Testis (tissue), 3 donors: ENCODE data around the gene PLRG1. TPM values are rescaled to one million over a fixed set of nuclear protein-coding genes. Genes with fewer than 3 reads are reported as not detected.

Experiments used
- DNase-seq: peaks from one replicate; pipeline ENCODE4 v3.0.0-alpha.2; 2019
- H3K27ac ChIP-seq, 2 donors: fragments of 200-600 bp; sonication (generic); one replicate each; pipeline ENCODE4 v1.5.1; 2019
- H3K27me3 ChIP-seq: fragments of 200-600 bp; sonication (generic); one replicate; pipeline ENCODE4 v1.5.1; 2019
- H3K36me3 ChIP-seq: fragments of 200-600 bp; sonication (generic); one replicate; pipeline ENCODE4 v1.5.1; 2017; ENCODE audit warnings: low read depth; ENCODE audit errors: missing control alignments
- H3K4me1 ChIP-seq: fragments of 200-600 bp; sonication (generic); one replicate; pipeline ENCODE4 v1.5.1; 2019
- H3K4me3 ChIP-seq, 2 donors: fragments of 200-600 bp; sonication (generic); one replicate each; pipeline ENCODE4 v1.5.1; 2017 to 2019
- H3K9me3 ChIP-seq: fragments of 200-600 bp; sonication (generic); one replicate; pipeline ENCODE4 v1.5.1; 2017
- CTCF ChIP-seq, 3 experiments: fragments of 450-650 bp in 2 of 3; fragments of 200-600 bp in 1 of 3; sonication (generic) in 1 of 3; IDR thresholded peaks; one replicate each; pipeline ENCODE4 v1.5.1; 2016 to 2019; ENCODE audit warnings: antibody characterized with exemption in 3 of 3, mild to moderate bottlenecking in 2 of 3, moderate library complexity in 1 of 3
- POLR2A ChIP-seq: fragments of 450-650 bp; IDR thresholded peaks from one replicate; pipeline ENCODE4 v1.6.1; 2017; ENCODE audit warnings: antibody characterized with exemption, mild to moderate bottlenecking, moderate library complexity
- WGBS, 2 donors: methylation state at CpG; one replicate each; pipeline ENCODE4 v1.1.5; 2018; 5-methylcytosine and 5-hydroxymethylcytosine counted together
- intact Hi-C: fragments of 100-400 bp; cut with DNase I; formaldehyde crosslinking; loops from one replicate; pipeline ENCODE4 v1.15.1; 2023; ENCODE audit warnings: low total_unique reads
- polyA plus RNA-seq: library from polyadenylated mRNA; stranded (reverse); fragments of 350-450 nt; fragmentation: Illumina TruSeq; extraction: RNeasy Lipid Tissue Mini Kit (QIAGEN cat#74804); gene quantifications from one replicate; pipeline ENCODE4 v1.2.3, GENCODE V29; 2014; ENCODE audit warnings: low read depth, low replicate concordance; ENCODE audit not compliant: insufficient read depth
- small RNA-seq, 2 donors: library from RNA; depleted of rRNA; stranded (forward); fragments of <200 nt; gene quantifications; one replicate each; pipeline ENCODE3, GENCODE V24; 2016
- total RNA-seq, 2 donors: library from RNA; depleted of rRNA; stranded (reverse); fragments of >200 nt; gene quantifications; one replicate each; pipeline ENCODE4 v1.2.3, GENCODE V29; 2016

Gene PLRG1
- total and polyA plus RNA-seq, 3 donors from 2014 or later, result 35.3 to 46.3 (median 45.8) TPM

GRCh38 chr4:154489558-154490233, 60.5 kb downstream of the PLRG1 start:
- H3K27me3 ChIP-seq, result no peaks in the 10 kb centered on the region
- TF ChIP-seq CTCF (IDR thresholded peaks at IDR 0.05), result no peak
- TF ChIP-seq POLR2A, result no peak
- H3K27ac ChIP-seq, result no peak overlapping the region
- no peaks in the 10 kb centered on the region for H3K9me3 ChIP-seq
- peaks cover 5% of the 10 kb centered on the region for H3K4me1 ChIP-seq
- no peak for DNase-seq
- intact Hi-C loops, result no loop called here
- peak overlapping the region; percentile 3 to 40 for H3K4me3 ChIP-seq
- 45 to 48% methylated on average over 13 to 49 of the region's 56 CpGs for WGBS, 2 donors
- no peaks in the 10 kb centered on the region for H3K36me3 ChIP-seq

GRCh38 chr4:154487145-154487544, 63.1 kb downstream of the PLRG1 start:
- no peak overlapping the region for H3K4me3 ChIP-seq
- H3K4me1 ChIP-seq, result peaks cover 5% of the 10 kb centered on the region
- WGBS, 2 donors, result 90 to 97% methylated on average over 4 of the region's 4 CpGs
- no peaks in the 10 kb centered on the region for H3K27me3 ChIP-seq
- H3K27ac ChIP-seq, result no peak overlapping the region
- TF ChIP-seq CTCF (IDR thresholded peaks at IDR 0.05) (no peak), POLR2A (no peak)
- intact Hi-C loops, result no loop called here
- H3K36me3 ChIP-seq, result no peaks in the 10 kb centered on the region
- no peak for DNase-seq
- no peaks in the 10 kb centered on the region for H3K9me3 ChIP-seq

DNA sequence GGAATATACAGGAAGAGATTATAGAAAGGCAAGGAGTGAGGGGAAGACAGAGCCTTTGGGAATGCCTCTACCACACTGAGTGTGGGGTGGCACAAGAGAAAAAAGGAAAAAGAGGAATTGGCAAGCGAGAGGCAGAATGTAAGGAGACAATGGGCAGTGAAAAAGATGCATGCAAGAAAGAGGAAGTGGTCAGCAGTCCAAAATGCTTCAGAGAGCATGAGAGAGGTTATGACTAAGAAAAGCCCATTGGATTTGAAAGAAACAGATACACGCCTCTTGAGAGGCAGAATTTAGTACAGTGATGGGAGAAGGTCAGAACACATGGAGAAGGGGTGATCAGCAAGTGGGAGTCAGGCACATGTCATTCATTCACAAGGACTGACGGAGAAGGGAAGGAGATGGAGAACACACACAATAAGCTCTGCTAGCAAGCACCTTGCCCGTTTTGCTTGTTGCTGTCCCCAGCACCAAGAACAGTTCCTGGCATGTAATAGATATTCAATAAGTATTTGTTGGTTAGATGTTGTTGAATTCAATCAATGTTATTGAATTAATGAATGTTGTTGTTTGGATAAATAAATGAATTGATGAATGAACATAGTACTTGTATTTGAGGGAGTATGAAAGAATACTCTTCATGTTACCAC, 65.0 kb downstream of the PLRG1 start:
- Histone ChIP-seq H3K27ac (no peak overlapping the region), H3K27me3 (no peaks in the 10 kb centered on the region), H3K36me3 (no peaks in the 10 kb centered on the region), H3K4me3 (no peak overlapping the region), H3K4me1 (no peaks in the 10 kb centered on the region), H3K9me3 (no peaks in the 10 kb centered on the region)
- no peak for DNase-seq
- TF ChIP-seq CTCF (IDR thresholded peaks at IDR 0.05) (no peak), POLR2A (no peak)
- intact Hi-C loops, result no loop called here
- WGBS, 2 donors, result 61% methylated on average over 4 of the region's 4 CpGs

Small RNA genes lying within 50 kb of the gene (small RNA-seq; reads per million reads assigned to genes)
- gene RNU6-1285P, result 0 reads per million in 2 donors

Other genes with a start within 250 kb of the PLRG1 start
- 1 to 10 TPM; 2.4 to 6.5 TPM for gene DCHS2, start 58.6 kb downstream of the PLRG1 start, total RNA-seq
- 4.7 TPM for gene DCHS2, start 58.6 kb downstream of the PLRG1 start, polyA plus RNA-seq
- under 1 TPM in 1 of 2 donors, not detected in 1; 0.93 TPM for gene FGB, start 12.6 kb upstream of the PLRG1 start, total RNA-seq
- gene FGB, start 12.6 kb upstream of the PLRG1 start, polyA plus RNA-seq, result 2.7 TPM
- 1 to 10 TPM; 1.1 to 1.4 TPM for gene FGA, start 40.3 kb upstream of the PLRG1 start, total RNA-seq
- 9.1 TPM for gene FGA, start 40.3 kb upstream of the PLRG1 start, polyA plus RNA-seq
- 1 to 10 TPM in 1 of 2 donors, under 1 TPM in 1; 0.25 to 2.8 TPM for gene FGG, start 62.3 kb upstream of the PLRG1 start, total RNA-seq
- gene FGG, start 62.3 kb upstream of the PLRG1 start, polyA plus RNA-seq, result 5.1 TPM
- gene LRAT, start 193.6 kb upstream of the PLRG1 start, total RNA-seq, result 1 to 10 TPM; 4.6 to 6.6 TPM
- 6.9 TPM for gene LRAT, start 193.6 kb upstream of the PLRG1 start, polyA plus RNA-seq
- gene RBM46, start 230.9 kb upstream of the PLRG1 start, total RNA-seq, result 10 to 100 TPM; 27.3 to 46.2 TPM
- gene RBM46, start 230.9 kb upstream of the PLRG1 start, polyA plus RNA-seq, result 42.0 TPM